Stromal cell of bone marrow (primary cell): ENCODE results near the gene FAM3A.
"Not testable (repeated sequence)": the region's sequence is repeated elsewhere in the genome, so short reads cannot be mapped to it uniquely, and the experiment has no call there.

ENCODE experiments used
- DNase-seq: peaks from one replicate; pipeline ENCODE4 v3.0.0-alpha.2; 2012; ENCODE audit warnings: low read depth

FAM3A gene, protein sequence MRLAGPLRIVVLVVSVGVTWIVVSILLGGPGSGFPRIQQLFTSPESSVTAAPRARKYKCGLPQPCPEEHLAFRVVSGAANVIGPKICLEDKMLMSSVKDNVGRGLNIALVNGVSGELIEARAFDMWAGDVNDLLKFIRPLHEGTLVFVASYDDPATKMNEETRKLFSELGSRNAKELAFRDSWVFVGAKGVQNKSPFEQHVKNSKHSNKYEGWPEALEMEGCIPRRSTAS

GRCh38 chrX:154515966-154516655 lies at the start of gene FAM3A:
FAM3A (minus strand) TSS chrX:154516232; CDS start chrX:154515772, 460 bp downstream.
- peak; percentile 64 for DNase-seq

DNA sequence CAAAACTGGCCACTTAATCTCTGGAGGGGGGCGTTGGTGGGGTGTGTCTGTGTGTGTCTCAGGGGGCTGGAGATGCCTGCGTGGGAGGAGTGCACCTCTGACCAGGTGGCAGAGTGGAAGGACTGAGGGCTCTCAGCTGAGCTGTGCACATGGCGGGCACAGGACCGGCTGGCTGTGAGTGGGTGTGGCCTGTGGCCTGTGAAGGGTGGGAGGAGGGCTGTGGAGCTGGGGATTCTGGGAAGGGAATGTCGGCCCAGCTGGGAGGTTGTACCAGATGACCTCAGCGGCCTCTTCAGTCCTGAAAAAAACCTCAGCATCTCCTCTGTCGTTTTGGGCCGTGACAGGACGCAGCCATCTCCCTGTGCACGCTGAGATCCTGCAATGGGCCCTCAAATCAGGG lies 46.3 kb upstream of the FAM3A start:
- not testable (repeated sequence) for DNase-seq

DNA sequence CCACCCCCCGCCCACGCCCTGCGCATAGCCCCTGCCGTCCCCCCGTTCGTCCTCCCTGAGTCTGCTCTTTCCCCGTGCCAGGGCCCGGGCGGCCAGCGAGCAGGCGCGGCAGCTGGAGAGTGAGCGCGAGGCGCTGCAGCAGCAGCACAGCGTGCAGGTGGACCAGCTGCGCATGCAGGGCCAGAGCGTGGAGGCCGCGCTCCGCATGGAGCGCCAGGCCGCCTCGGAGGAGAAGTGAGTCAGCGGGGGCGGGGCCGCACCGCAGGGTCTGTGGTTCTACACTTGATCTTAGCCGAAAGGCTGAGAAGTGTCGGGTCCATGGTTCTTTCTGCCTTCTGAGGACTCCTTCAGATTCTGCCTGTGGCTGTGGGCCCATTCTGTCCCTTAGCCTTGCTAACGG lies 44.3 kb upstream of the FAM3A start:
- DNase-seq: not testable (repeated sequence)

DNA sequence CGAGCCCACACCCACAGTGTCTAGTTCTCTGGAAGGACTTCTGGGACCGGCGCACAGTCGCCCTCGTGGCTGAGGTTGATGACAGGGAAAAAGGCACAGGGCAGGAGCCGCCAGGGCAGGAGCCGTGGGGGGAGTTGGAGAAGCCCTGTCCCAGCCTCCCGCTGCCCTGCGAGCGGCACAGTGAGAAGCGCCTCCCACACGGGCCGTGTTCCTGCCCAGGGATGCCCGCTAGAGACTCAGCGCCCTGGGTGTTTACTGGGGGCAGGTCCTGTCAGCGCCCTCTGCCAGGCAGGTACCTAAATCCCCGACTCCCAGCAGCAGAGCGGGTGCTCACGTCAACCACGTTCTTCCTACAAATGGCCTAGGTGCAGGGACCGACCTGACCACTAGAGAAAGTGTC lies 42.9 kb upstream of the FAM3A start:
- not testable (repeated sequence) for DNase-seq

- not testable (repeated sequence) for DNase-seq
These were observed 42.1 kb upstream of the FAM3A start for GRCh38 chrX:154558060-154558690.

- not testable (repeated sequence) for DNase-seq
These were observed 36.2 kb upstream of the FAM3A start for GRCh38 chrX:154552112-154552806.

- no peak for DNase-seq
These were observed 33.7 kb upstream of the FAM3A start for GRCh38 chrX:154549766-154550165.

DNA sequence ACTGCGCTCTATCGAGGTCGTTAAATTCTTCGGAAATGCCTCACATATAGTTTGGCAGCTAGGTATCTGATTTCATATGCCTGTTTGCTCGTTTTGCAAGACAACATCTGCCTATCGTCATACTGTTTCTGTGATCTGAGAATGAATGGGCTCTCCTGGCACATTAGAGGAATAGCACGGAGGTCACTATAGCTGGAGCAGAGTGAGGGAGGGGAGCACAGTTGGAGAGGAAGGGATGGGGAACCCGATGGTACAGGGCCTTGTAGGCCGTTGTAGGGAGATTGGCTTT lies 31.9 kb upstream of the FAM3A start:
- DNase-seq: no peak

DNA sequence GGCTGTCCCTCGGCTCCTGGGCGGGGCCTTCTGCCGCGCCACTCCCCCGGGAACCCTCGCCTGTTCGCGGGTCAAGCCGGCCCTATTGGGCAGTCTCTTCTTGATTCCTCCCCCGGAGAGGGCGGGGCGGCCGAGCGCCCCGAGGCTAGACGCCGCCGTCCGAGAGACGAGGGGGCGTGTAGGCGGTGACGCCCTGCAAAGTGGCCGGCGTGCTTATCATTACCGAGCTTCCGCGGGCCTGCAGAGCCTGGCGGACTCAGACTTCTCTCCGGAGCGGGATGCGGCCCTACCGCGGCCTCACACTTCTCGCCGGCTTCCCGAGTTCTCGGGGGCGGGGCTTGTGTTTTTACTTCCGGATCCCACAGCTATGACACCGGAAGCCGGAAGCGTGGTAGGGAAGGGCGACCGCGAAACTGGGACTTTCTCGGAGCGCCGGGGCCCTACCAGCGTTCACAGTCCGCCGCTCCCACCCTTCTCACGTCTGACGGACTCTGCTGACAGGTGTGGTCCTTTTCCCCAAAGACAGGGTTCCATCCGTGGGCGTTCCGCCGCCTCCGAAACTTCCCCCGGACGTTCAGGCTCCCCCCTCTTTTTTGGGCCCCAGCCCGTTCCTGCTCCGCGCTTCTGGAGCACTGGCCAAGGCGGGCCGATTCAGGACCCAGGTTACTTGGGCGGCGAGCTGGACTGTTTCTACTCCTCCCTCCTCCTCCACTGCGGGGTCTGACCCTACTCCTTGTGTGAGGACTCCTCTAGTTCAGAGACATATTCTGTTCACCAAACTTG lies 31.4 kb upstream of the FAM3A start, which contains the start of gene IKBKG:
IKBKG (plus strand) TSS at position 376 of the 783 bp plus-strand sequence. CDS start 4,383 bp downstream, outside the sequence.
- DNase-seq: peak; percentile 73

DNA sequence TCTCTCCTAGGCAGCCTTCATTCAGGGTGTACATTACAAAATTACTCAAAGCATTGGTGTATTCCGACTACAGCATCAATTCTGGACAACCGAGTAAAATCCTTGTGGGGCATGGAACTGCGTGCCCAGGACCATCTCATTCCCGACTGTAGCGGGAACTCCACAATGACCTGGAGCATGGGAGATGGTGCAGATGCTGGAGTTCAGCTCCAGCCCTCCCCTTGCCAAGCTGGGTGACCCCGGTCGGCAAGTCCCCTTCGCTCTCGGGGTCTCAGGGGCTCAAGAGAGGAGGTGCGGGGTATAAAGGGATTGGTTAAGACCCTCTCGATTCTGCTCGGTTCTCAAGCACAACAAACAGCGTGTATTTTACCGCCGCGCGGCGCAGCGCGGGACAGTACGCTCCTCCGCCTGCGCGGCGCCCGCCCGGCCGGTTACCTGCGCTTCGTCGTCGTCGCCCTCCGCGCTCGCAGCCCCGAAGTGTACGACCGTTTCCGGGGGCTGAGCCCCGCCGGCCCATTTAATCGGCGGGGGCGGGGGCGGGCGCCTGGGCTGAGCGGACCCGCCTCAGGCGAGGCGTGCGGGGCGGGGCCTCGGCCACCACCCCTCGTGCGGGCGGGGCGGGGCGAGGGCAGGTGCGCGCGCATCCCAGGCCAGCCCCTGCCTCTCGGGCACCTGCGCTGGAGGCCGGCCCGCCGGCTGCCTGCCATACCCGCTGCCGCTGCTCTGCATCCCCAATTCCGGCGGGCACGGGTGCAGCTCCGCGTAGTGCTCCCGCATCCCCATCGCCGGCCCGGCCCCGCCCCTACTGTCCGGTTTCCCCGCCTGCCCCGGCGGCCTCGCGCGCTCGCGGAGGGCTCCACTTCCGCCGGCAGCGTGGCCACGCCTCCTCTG lies 30.6 kb upstream of the FAM3A start, which contains the start of gene G6PD:
G6PD (minus strand) TSS at position 493 of the 891 bp plus-strand sequence. CDS start 691 bp downstream, outside the sequence.
- no peak for DNase-seq

- DNase-seq: no peak
These were observed 29.7 kb upstream of the FAM3A start for GRCh38 chrX:154545673-154546274.

- DNase-seq: no peak
These were observed 26.8 kb upstream of the FAM3A start for GRCh38 chrX:154542723-154543424.

- DNase-seq: peak; percentile 87
These were observed 26.1 kb upstream of the FAM3A start for GRCh38 chrX:154541896-154542722.

DNA sequence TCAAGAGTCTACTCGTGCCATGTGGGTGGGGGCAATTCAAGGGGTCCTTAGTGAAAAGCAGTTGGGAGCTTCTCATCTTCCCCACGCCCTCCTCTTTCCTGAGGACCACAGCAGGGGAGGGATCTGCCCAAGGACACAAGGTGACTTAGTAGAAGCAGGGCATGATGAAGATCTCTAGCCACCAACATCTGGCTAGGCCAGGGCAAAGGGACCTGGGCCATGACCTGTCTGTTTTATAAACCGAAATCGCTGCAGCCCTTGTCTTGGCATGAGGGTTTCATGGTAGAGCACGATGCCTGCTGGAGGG lies 25.5 kb upstream of the FAM3A start:
- no peak for DNase-seq

- no peak for DNase-seq
These were observed 25.0 kb upstream of the FAM3A start for GRCh38 chrX:154540897-154541535.

DNA sequence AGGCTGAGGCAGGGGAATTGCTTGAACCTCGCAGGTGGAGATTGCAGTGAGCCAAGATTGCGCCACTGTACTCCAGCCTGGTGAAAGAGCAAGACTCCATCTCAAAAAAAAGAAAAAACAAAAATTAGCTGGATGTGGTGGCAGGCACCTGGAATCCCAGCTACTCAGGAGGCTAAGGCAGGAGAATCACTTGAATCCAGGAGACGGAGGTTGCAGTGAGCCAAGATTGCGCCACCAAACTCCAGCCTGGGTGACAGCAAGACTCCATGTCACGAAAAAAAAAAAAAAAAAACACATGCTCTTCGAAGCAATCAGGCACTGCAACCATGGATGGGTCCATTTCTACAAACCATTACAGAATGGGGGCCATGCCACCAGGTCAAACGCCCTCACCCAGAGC lies 24.3 kb upstream of the FAM3A start:
- DNase-seq: not testable (repeated sequence)

GRCh38 chrX:154539077-154539476 lies 23.0 kb upstream of the FAM3A start:
- no peak for DNase-seq

DNA sequence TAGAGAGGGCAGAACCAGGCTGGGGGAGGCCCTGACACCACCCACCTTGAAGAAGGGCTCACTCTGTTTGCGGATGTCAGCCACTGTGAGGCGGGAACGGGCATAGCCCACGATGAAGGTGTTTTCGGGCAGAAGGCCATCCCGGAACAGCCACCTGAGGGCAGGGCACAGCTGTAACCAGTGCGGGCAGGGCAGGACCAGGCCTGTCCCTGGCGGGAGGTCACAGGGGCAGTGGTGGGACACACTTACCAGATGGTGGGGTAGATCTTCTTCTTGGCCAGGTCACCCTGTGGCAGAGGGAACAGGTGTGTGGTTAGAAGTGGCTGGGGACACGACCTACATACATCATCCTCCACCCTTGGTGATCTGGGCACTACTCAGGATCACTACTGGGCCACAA lies 19.9 kb upstream of the FAM3A start:
- no peak for DNase-seq
